Prostate gland (tissue), 2 donors: ENCODE data around the gene GGN. TPM values are rescaled to one million over a fixed set of nuclear protein-coding genes. Genes with fewer than 3 reads are reported as not detected.

Experiments
- DNase-seq: peaks from one replicate; pipeline ENCODE4 v3.0.0-alpha.2; 2019; ENCODE audit warnings: low spot score
- H3K27ac ChIP-seq, 2 donors: fragments of 200-600 bp; sonication (generic); 2 replicates each; pipeline ENCODE4 v1.5.1; 2017 to 2019
- H3K27me3 ChIP-seq: fragments of 200-600 bp; sonication (generic); replicated peaks from 2 replicates; pipeline ENCODE4 v1.5.1; 2019; ENCODE audit not compliant: insufficient read depth
- H3K36me3 ChIP-seq, 2 donors: fragments of 200-600 bp; sonication (generic); 1 replicate in 1 of 2; 2 replicates in 1 of 2; pipeline versions ENCODE4 v1.5.1 to v1.8.1; 2017 to 2019
- H3K4me1 ChIP-seq: fragments of 200-600 bp; sonication (generic); replicated peaks from 2 replicates; pipeline ENCODE4 v1.5.1; 2019
- H3K4me3 ChIP-seq, 2 donors: fragments of 200-600 bp; sonication (generic); 2 replicates each; pipeline ENCODE4 v1.5.1; 2017 to 2019
- H3K9me3 ChIP-seq: fragments of 200-600 bp; sonication (generic); 2 replicates; pipeline ENCODE4 v1.5.1; 2017
- CTCF ChIP-seq, 4 experiments: fragments of 200-600 bp in 2 of 4; fragments of 450-650 bp in 2 of 4; sonication (generic) in 2 of 4; IDR thresholded peaks; 1 replicate in 3 of 4; 2 replicates in 1 of 4; pipeline ENCODE4 v1.5.1; 2016 to 2019; ENCODE audit warnings: antibody characterized with exemption in 4 of 4, mild to moderate bottlenecking in 2 of 4, moderate library complexity in 2 of 4
- POLR2A ChIP-seq: fragments of 450-650 bp; IDR thresholded peaks from one replicate; pipeline ENCODE4 v1.6.1; 2016; ENCODE audit warnings: antibody characterized with exemption, mild to moderate bottlenecking
- POLR2AphosphoS5 ChIP-seq: sonication (generic); formaldehyde crosslinking; IDR thresholded peaks from one replicate; pipeline ENCODE4 v1.6.1; 2017; ENCODE audit warnings: antibody characterized with exemption
- WGBS: methylation state at CpG from one replicate; pipeline ENCODE4 v1.1.5; 2018; 5-methylcytosine and 5-hydroxymethylcytosine counted together
- intact Hi-C: fragments of 100-400 bp; cut with DNase I; formaldehyde crosslinking; loops from one replicate; pipeline ENCODE4 v1.14.2; 2022
- total RNA-seq, 2 donors: library from RNA; depleted of rRNA; stranded (reverse); fragments of >200 nt; gene quantifications; one replicate each; pipeline ENCODE4 v1.1.0, GENCODE V29; 2016

Gene GGN
- total RNA-seq, 2 donors from 2014 or later = 0.27 to 7.4 TPM

GRCh38 chr19:38425222-38425809 lies 37.5 kb upstream of the GGN start:
- Histone ChIP-seq H3K9me3 (no peaks in the 10 kb centered on the region), H3K27ac (no peak overlapping the region), H3K4me1 (no peaks in the 10 kb centered on the region), H3K4me3 (no peak overlapping the region), H3K27me3 (no peaks in the 10 kb centered on the region), H3K36me3 (no peaks in the 10 kb centered on the region)
- DNase-seq = no peak
- 75% methylated on average over 6 of the region's 7 CpGs for WGBS
- intact Hi-C loops = no loop called here
- TF ChIP-seq POLR2AphosphoS5 = no peak
- TF ChIP-seq CTCF (IDR thresholded peaks at IDR 0.05) = no peak
- no peak for TF ChIP-seq POLR2A

DNA sequence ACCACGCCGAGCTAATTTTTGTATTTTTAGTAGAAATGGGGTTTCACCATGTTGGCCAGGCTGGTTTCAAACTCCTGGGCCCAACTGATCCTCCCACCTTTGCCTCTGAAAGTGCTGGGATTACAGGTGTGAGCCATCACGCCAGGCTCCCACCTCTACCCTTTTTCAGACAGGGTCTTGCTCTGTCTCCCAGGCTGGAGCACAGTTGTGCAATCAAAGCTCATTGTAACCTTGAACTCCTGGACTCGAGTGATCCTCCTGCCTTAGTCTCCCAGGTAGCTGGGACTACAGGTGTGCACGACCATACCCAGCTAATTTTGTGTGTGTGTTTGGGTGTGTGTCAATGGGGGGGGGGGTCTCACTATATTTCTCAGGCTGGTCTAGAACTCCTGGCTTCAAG lies 36.4 kb upstream of the GGN start:
- H3K27ac ChIP-seq = no peak overlapping the region
- H3K27me3 ChIP-seq = no peaks in the 10 kb centered on the region
- TF ChIP-seq CTCF (IDR thresholded peaks at IDR 0.05) = no peak
- TF ChIP-seq POLR2AphosphoS5 = no peak
- no peak for TF ChIP-seq POLR2A
- H3K9me3 ChIP-seq = no peaks in the 10 kb centered on the region
- H3K4me1 ChIP-seq = no peaks in the 10 kb centered on the region
- intact Hi-C loops = no loop called here
- no peaks in the 10 kb centered on the region for H3K36me3 ChIP-seq
- no peak for DNase-seq
- 92% methylated on average over 5 of the region's 5 CpGs for WGBS
- no peak overlapping the region for H3K4me3 ChIP-seq

GRCh38 chr19:38422438-38422837 lies 34.6 kb upstream of the GGN start:
- WGBS = 80% methylated on average over 6 of the region's 7 CpGs
- no peak for TF ChIP-seq POLR2A
- TF ChIP-seq CTCF (IDR thresholded peaks at IDR 0.05) = no peak
- no peak for TF ChIP-seq POLR2AphosphoS5
- no peak overlapping the region for H3K4me3 ChIP-seq
- no peaks in the 10 kb centered on the region for H3K27me3 ChIP-seq
- no peak for DNase-seq
- no peaks in the 10 kb centered on the region for H3K4me1 ChIP-seq
- intact Hi-C loops = no loop called here
- H3K36me3 ChIP-seq = no peaks in the 10 kb centered on the region
- no peak overlapping the region for H3K27ac ChIP-seq
- H3K9me3 ChIP-seq = no peaks in the 10 kb centered on the region

DNA sequence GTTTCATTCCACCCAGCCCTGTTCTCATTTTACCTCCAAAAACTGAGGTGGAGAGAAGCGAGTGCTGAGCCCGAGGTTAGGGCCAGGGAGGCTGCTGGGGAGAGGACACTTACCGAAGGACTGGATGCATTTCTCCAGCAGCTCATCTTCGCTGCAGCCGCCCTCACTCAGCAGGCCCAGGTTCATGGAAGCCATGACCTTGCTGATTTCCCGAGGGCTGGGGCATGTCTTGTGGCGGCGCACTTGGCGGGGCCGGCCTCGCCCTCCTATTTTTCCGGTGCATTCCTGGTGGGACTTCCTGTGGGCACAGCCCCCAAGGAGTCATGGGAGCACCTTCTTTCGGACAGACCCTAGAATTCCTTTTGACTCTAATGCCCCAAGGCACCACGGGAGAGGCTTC lies 34.0 kb upstream of the GGN start:
- no peak for TF ChIP-seq CTCF (IDR thresholded peaks at IDR 0.05)
- TF ChIP-seq POLR2AphosphoS5 = no peak
- no peak for TF ChIP-seq POLR2A
- H3K27me3 ChIP-seq = no peaks in the 10 kb centered on the region
- intact Hi-C loops = no loop called here

DNA sequence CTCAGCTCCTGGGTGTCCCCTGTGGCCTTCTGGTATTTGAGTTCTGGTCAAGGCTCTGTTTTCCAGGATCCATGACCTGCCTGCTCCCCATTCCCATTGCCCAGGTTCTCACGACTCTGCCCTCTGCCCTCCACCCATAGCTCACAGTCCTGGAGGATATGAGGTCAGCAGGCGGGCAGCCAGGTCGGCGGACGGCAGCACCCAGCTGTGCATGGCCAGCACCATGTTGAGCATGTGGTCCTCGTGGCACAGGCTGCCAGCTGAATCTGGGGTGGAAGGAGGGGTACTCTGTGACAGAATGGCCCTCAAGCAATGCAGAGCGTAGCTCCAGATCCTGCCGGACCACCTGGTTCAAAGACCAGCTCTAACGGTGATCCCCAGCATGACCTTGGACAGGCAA lies 33.1 kb upstream of the GGN start:
- Histone ChIP-seq H3K4me1 (no peaks in the 10 kb centered on the region), H3K36me3 (no peaks in the 10 kb centered on the region), H3K4me3 (no peak overlapping the region), H3K27ac (no peak overlapping the region), H3K27me3 (no peaks in the 10 kb centered on the region), H3K9me3 (no peaks in the 10 kb centered on the region)
- WGBS = 92% methylated on average over 9 of the region's 9 CpGs
- intact Hi-C loops = no loop called here
- TF ChIP-seq POLR2A = no peak
- no peak for TF ChIP-seq POLR2AphosphoS5
- TF ChIP-seq CTCF (IDR thresholded peaks at IDR 0.05) = no peak
- DNase-seq = no peak

More for the DNA sequence above, 34.0 kb upstream of the GGN start:
- Histone ChIP-seq H3K27ac (no peak overlapping the region), H3K4me1 (no peaks in the 10 kb centered on the region), H3K36me3 (no peaks in the 10 kb centered on the region), H3K9me3 (no peaks in the 10 kb centered on the region), H3K4me3 (no peak overlapping the region)
- WGBS = 84% methylated on average over 14 of the region's 14 CpGs
- DNase-seq = no peak
